Body of pancreas (tissue), 4 donors: ENCODE measurements around the gene COL5A1. TPM values are rescaled to one million over a fixed set of nuclear protein-coding genes. Genes with fewer than 3 reads are reported as not detected.
"Not testable (repeated sequence)": the region's sequence is repeated elsewhere in the genome, so short reads cannot be mapped to it uniquely, and the experiment has no call there.

Source experiments
- ATAC-seq: fragments of 150-250 bp; one replicate; pipeline ENCODE4 v1.9.1; 2016
- DNase-seq, 4 donors: peaks; one replicate each; pipeline ENCODE4 v3.0.0-alpha.2; 2019
- H3K27ac ChIP-seq, 4 donors: fragments of 200-600 bp; sonication (generic); 1 replicate in 3 of 4; 2 replicates in 1 of 4; pipeline versions ENCODE4 v1.5.1 to v1.6.1; 2016 to 2019; ENCODE audit warnings: mild to moderate bottlenecking in 1 of 4, mixed read lengths in 1 of 4, moderate library complexity in 1 of 4
- H3K27me3 ChIP-seq, 2 donors: fragments of 200-600 bp; sonication (generic); one replicate each; pipeline ENCODE4 v1.6.0; 2016; ENCODE audit warnings: mild to moderate bottlenecking in 1 of 2
- H3K36me3 ChIP-seq, 2 donors: fragments of 200-600 bp; sonication (generic); replicated peaks in 1 of 2; 2 replicates each; pipeline ENCODE4 v1.5.1; 2016; ENCODE audit warnings: low read depth in 2 of 2; ENCODE audit not compliant: insufficient read depth in 1 of 2
- H3K4me1 ChIP-seq: fragments of 200-600 bp; sonication (generic); one replicate; pipeline ENCODE4 v1.6.0; 2016
- H3K4me3 ChIP-seq, 2 donors: fragments of 200-600 bp; sonication (generic); 1 replicate in 1 of 2; 2 replicates in 1 of 2; pipeline ENCODE4 v1.5.1; 2016 to 2019
- H3K9me3 ChIP-seq, 3 donors: fragments of 200-600 bp; sonication (generic); 1 replicate in 2 of 3; 2 replicates in 1 of 3; pipeline ENCODE4 v1.5.1; 2016
- POLR2A ChIP-seq, 3 donors: fragments of 450-650 bp; IDR thresholded peaks; one replicate each; pipeline ENCODE4 v1.6.1; 2016; ENCODE audit warnings: antibody characterized with exemption in 3 of 3, mild to moderate bottlenecking in 2 of 3
- WGBS, 2 donors: methylation state at CpG; one replicate each; pipeline ENCODE4 v1.1.5; 2017; 5-methylcytosine and 5-hydroxymethylcytosine counted together
- intact Hi-C: fragments of 100-400 bp; cut with DNase I; formaldehyde crosslinking; loops from one replicate; pipeline ENCODE4 v1.15.1; 2023
- total RNA-seq, 2 donors: library from RNA; depleted of rRNA; stranded (reverse); fragments of >200 nt; gene quantifications; one replicate each; pipeline ENCODE4 v1.1.0, GENCODE V29; 2016
- TF ChIP-seq, protein P1 (sequence below), 7 experiments: fragments of 450-650 bp in 4 of 7; fragments of 200-600 bp in 3 of 7; sonication (generic) in 3 of 7; IDR thresholded peaks; one replicate each; pipeline ENCODE4 v1.5.1; 2016 to 2019; ENCODE audit warnings: antibody characterized with exemption in 7 of 7

COL5A1 gene
- total RNA-seq, 2 donors from 2014 or later, result 7.0 to 14.5 TPM

DNA sequence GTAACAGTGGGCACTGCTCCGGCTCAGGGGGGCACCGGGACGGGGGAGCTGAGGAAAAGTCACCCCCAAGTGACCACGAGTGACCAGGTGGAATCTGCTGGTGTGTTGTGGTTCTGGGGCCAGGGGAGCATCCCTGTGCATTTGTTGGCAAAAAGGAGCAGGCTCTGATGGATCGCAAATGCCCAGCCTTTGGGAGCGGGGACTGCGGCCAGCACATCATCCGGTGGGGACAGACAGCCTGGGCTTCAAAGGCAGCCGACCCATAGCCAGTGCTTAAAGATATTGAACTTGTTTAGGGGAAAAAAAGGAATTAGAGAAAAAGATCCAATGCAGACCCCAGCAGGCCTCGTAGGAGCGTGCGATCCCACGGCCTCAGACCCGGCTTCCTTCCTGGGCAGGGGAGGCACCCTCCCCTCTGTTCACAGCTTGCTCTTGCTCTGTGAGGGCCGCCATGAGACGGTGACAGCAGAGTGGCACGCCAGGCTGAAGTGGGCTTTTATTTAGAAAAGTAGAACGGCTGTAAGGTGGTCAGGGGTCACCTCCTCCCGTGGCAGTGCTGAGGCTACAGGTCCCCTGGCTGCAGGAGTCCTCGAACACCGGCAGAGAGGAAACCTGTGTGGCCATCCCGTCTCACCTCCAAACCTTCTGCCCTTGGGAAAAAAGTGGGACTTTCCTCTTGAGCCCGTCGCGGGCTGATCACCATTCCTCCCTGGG lies 41.2 kb downstream of the COL5A1 start:
- no peaks in the 10 kb centered on the region for H3K9me3 ChIP-seq
- WGBS, 2 donors, result 60 to 70% methylated on average over 20 to 25 of the region's 25 CpGs
- H3K27me3 ChIP-seq, result no peaks in the 10 kb centered on the region
- no peak overlapping the region for H3K27ac ChIP-seq
- no peak overlapping the region for H3K4me3 ChIP-seq
- no peaks in the 10 kb centered on the region for H3K4me1 ChIP-seq
- H3K36me3 ChIP-seq, result no peaks in the 10 kb centered on the region
- intact Hi-C loops, result no loop called here
- no peak for ATAC-seq
- TF ChIP-seq, protein P1, sequence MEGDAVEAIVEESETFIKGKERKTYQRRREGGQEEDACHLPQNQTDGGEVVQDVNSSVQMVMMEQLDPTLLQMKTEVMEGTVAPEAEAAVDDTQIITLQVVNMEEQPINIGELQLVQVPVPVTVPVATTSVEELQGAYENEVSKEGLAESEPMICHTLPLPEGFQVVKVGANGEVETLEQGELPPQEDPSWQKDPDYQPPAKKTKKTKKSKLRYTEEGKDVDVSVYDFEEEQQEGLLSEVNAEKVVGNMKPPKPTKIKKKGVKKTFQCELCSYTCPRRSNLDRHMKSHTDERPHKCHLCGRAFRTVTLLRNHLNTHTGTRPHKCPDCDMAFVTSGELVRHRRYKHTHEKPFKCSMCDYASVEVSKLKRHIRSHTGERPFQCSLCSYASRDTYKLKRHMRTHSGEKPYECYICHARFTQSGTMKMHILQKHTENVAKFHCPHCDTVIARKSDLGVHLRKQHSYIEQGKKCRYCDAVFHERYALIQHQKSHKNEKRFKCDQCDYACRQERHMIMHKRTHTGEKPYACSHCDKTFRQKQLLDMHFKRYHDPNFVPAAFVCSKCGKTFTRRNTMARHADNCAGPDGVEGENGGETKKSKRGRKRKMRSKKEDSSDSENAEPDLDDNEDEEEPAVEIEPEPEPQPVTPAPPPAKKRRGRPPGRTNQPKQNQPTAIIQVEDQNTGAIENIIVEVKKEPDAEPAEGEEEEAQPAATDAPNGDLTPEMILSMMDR (IDR thresholded peaks at IDR 0.05), result no peak
- DNase-seq, result no peak

DNA sequence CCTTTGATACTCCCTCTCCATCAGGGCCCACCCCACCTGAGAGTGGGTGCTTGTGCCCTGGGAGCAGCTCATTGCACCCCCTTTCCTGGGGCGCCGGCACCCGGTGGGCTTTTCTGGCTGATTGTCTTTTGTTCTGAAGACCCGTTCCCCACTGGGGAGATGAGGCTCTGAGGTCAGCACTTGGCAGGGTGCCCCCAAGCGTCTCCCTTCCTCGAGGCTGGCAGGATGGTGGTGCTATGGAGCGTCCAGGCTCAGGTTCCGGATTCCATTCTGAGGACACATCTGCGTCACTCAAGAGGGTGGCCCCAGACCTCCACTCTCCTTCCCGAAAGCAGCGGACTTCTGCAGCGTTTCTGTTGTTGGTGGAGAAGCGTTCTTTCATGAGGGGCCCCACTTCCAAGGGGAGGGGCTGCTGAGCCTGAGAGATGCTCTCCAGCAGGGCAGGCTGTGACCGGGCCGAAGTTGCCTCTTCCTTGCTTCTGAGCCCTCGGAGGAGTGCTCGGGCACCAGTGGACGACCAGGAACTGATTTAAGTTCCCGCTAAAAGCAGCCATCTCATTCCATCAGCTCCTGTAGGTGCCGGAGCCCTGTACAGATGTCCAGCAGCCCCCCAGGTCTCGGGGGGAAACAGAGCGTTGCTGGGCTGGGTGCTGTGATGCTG lies 42.2 kb downstream of the COL5A1 start:
- ATAC-seq (no peak), DNase-seq (no peak)
- intact Hi-C loops, result no loop called here
- Histone ChIP-seq H3K36me3 (no peaks in the 10 kb centered on the region), H3K27ac (no peak overlapping the region), H3K9me3 (no peaks in the 10 kb centered on the region), H3K4me1 (no peaks in the 10 kb centered on the region), H3K4me3 (no peak overlapping the region), H3K27me3 (no peaks in the 10 kb centered on the region)
- WGBS, 2 donors, result 76 to 79% methylated on average over 7 to 22 of the region's 22 CpGs
- no peak for TF ChIP-seq POLR2A (IDR thresholded peaks at IDR 0.05)
- TF ChIP-seq, protein P1 (IDR thresholded peaks at IDR 0.05), result no peak

DNA sequence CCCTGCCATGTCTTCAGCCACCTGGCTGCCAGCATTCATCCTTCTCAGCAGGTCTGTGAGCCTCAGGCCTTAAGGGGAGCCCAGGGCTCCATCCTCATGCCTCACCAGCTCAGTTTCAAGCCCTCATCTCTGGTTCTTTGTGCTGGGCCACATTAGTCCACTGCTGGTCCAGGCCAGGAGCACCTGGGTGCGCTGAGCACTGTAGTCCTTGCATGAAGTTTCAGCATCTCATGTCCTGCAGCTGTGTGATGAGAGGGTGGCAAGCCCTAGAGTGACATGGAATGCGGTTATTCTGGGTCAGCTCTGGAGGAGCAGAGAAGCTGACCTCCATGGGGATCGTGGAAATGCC lies 42.7 kb downstream of the COL5A1 start:
- Histone ChIP-seq H3K9me3 (no peaks in the 10 kb centered on the region), H3K4me1 (no peaks in the 10 kb centered on the region), H3K36me3 (no peaks in the 10 kb centered on the region), H3K27ac (no peak overlapping the region), H3K4me3 (no peak overlapping the region), H3K27me3 (no peaks in the 10 kb centered on the region)
- ATAC-seq (no peak), DNase-seq (no peak)
- WGBS, 2 donors, result 70 to 85% methylated on average over 3 of the region's 3 CpGs
- no peak for TF ChIP-seq POLR2A (IDR thresholded peaks at IDR 0.05)
- TF ChIP-seq, protein P1 (IDR thresholded peaks at IDR 0.05), result no peak
- intact Hi-C loops, result no loop called here

DNA sequence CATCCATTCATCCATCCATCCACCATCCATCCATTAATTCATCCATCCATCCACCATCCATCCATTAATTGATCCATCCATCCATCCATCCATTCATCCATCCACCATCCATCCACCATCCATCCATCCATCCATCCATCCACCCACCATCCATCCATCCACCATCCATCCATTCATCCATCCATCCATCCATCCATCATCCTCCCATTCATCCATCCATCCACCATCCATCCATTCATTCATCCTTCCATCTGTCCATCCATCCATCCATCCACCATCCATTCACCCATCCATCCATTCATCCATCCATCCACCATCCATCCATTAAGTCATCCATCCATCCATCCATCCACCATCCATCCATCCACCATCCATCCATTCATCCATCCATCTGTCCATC lies 43.3 kb downstream of the COL5A1 start:
- H3K4me1 ChIP-seq, ATAC-seq, intact Hi-C loops, H3K27me3 ChIP-seq, H3K4me3 ChIP-seq, H3K9me3 ChIP-seq, H3K36me3 ChIP-seq, H3K27ac ChIP-seq, DNase-seq: not testable (repeated sequence)

DNA sequence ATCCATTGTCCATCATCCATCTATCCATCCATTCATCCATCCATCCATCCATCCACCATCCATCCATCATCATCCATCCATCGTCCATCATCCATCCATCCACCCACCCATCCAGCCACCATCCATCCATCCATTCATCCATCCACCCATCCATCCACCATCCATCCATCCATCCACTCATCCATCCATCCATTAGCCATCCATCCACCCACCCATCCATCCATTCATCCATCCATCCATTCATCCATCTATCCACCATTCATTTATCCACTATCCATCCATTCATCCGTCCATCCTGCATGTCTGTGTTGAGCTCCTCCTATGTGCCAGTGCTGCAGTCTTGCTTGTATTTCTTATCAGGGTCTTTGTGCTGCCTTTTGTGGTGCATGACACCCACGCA lies 44.2 kb downstream of the COL5A1 start:
- TF ChIP-seq POLR2A (IDR thresholded peaks at IDR 0.05), result no peak
- TF ChIP-seq, protein P1 (IDR thresholded peaks at IDR 0.05), result no peak
- H3K4me3 ChIP-seq, result no peak overlapping the region
- no peak overlapping the region for H3K27ac ChIP-seq
- no peaks in the 10 kb centered on the region for H3K36me3 ChIP-seq
- 72 to 75% methylated on average over 3 of the region's 3 CpGs for WGBS, 2 donors
- ATAC-seq, result no peak
- H3K9me3 ChIP-seq, result no peaks in the 10 kb centered on the region
- DNase-seq, result no peak
- intact Hi-C loops, result no loop called here
- H3K27me3 ChIP-seq, result peaks cover 0 to 4% of the 10 kb centered on the region in 2 donors
- H3K4me1 ChIP-seq, result no peaks in the 10 kb centered on the region
